CD8-positive, alpha-beta memory T cell (primary cell): ENCODE measurements around the gene OR2A25. TPM values are rescaled to one million over a fixed set of nuclear protein-coding genes. Genes with fewer than 3 reads are reported as not detected.
A peak's percentile ranks its signal among the peaks of the same experiment; 100 is the strongest.

Experiments
- CTCF ChIA-PET: fragments of 350-600 bp; sonication (Branson Sonifier 250); formaldehyde crosslinking; loops from one replicate; lab custom pipeline; 2021; ENCODE audit warnings: antibody characterized with exemption; lab: Charles Lee
- POLR2A ChIA-PET: fragments of 350-600 bp; sonication (Branson Sonifier 250); formaldehyde crosslinking; loops from one replicate; lab custom pipeline; 2021; ENCODE audit warnings: antibody characterized with exemption; lab: Charles Lee
- DNase-seq, 5 donors: peaks; one replicate each; pipeline versions ENCODE4 v3.0.0 to v3.0.0-alpha.2; 2020 to 2022; ENCODE audit warnings: mixed read lengths in 1 of 5
- H3K27ac ChIP-seq: one replicate; pipeline ENCODE4 v1.7.0; 2013; ENCODE audit warnings: low read depth, mild to moderate bottlenecking, low read length, moderate library complexity
- H3K27me3 ChIP-seq: 2 replicates; pipeline ENCODE4 v1.7.0; 2013; ENCODE audit warnings: low read length, mild to moderate bottlenecking; ENCODE audit not compliant: insufficient read depth, poor library complexity, severe bottlenecking
- H3K36me3 ChIP-seq: 2 replicates; pipeline ENCODE4 v1.7.0; 2013; ENCODE audit warnings: mild to moderate bottlenecking, low read length, moderate library complexity; ENCODE audit not compliant: insufficient read depth
- H3K4me1 ChIP-seq: 2 replicates; pipeline ENCODE4 v1.7.0; 2013; ENCODE audit warnings: mild to moderate bottlenecking, low read length, moderate library complexity; ENCODE audit not compliant: insufficient read depth
- H3K4me3 ChIP-seq: 2 replicates; pipeline ENCODE4 v1.7.0; 2013; ENCODE audit warnings: mild to moderate bottlenecking, low read length
- H3K9me3 ChIP-seq: 2 replicates; pipeline ENCODE4 v1.7.0; 2013; ENCODE audit warnings: mild to moderate bottlenecking, low read length
- H3K27ac Mint-ChIP-seq, 8 donors: one replicate each; pipeline ENCODE4 v1.8.0; 2020 to 2021; ENCODE audit warnings: mixed read lengths in 8 of 8, mild to moderate bottlenecking in 6 of 8, inconsistent platforms in 3 of 8, moderate library complexity in 3 of 8
- H3K27me3 Mint-ChIP-seq, 2 donors: one replicate each; pipeline ENCODE4 v1.8.0; 2020 to 2021; ENCODE audit warnings: mixed read lengths in 2 of 2, mild to moderate bottlenecking in 1 of 2, moderate library complexity in 1 of 2
- H3K36me3 Mint-ChIP-seq, 3 donors: one replicate each; pipeline ENCODE4 v1.8.0; 2020 to 2021; ENCODE audit warnings: mixed read lengths in 3 of 3, inconsistent platforms in 1 of 3, mild to moderate bottlenecking in 1 of 3
- H3K4me1 Mint-ChIP-seq, 3 donors: one replicate each; pipeline ENCODE4 v1.8.0; 2020 to 2021; ENCODE audit warnings: mixed read lengths in 3 of 3, inconsistent platforms in 1 of 3, mild to moderate bottlenecking in 1 of 3
- H3K4me3 Mint-ChIP-seq, 7 donors: one replicate each; pipeline ENCODE4 v1.8.0; 2020 to 2021; ENCODE audit warnings: mixed read lengths in 7 of 7, mild to moderate bottlenecking in 6 of 7, moderate library complexity in 4 of 7, inconsistent platforms in 2 of 7
- H3K9me3 Mint-ChIP-seq, 5 donors: one replicate each; pipeline ENCODE4 v1.8.0; 2020 to 2022; ENCODE audit warnings: mixed read lengths in 5 of 5, mild to moderate bottlenecking in 3 of 5, moderate library complexity in 2 of 5, inconsistent platforms in 1 of 5
- polyA plus RNA-seq: library from polyadenylated mRNA; unstranded; fragments of 300-500 nt; fragmentation: Illumina TruSeq; gene quantifications from one replicate; pipeline ENCODE4 v1.2.3, GENCODE V29; 2021
- total RNA-seq, 2 experiments: library from RNA; stranded (reverse); gene quantifications; one replicate each; pipeline ENCODE4 v1.2.3, GENCODE V29; 2021

Gene OR2A25
- total and polyA plus RNA-seq, 3 experiments from 2014 or later, result not detected

DNA sequence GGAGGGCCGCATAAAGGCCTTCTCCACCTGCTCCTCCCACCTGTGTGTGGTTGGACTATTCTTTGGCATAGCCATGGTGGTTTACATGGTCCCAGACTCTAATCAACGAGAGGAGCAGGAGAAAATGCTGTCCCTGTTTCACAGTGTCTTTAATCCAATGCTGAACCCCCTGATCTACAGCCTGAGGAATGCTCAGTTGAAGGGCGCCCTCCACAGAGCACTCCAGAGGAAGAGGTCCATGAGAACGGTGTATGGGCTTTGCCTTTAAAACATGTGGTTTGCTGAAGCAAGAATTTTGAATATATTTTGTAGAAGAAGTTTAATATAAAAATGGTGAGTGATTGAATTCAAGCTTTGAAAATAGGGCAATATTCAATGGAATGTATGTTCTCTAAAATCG lies 40.7 kb downstream of the OR2A25 start:
- Histone ChIP-seq H3K9me3 (no peaks in the 10 kb centered on the region), H3K4me1 (no peaks in the 10 kb centered on the region), H3K27me3 (no peaks in the 10 kb centered on the region), H3K4me3 (no peak overlapping the region), H3K36me3 (no peaks in the 10 kb centered on the region), H3K27ac (no peak overlapping the region)
- H3K9me3 Mint-ChIP-seq, result no peaks in the 10 kb centered on the region
- H3K27me3 Mint-ChIP-seq, result peaks cover 5 to 22% of the 10 kb centered on the region in 2 donors
- H3K36me3 Mint-ChIP-seq, result no peaks in the 10 kb centered on the region
- DNase-seq, result no peak
- no peak overlapping the region for H3K27ac Mint-ChIP-seq
- H3K4me3 Mint-ChIP-seq, result no peak overlapping the region
- ChIA-PET CTCF (no interaction called here), POLR2A (no interaction called here)
- no peaks in the 10 kb centered on the region for H3K4me1 Mint-ChIP-seq

DNA sequence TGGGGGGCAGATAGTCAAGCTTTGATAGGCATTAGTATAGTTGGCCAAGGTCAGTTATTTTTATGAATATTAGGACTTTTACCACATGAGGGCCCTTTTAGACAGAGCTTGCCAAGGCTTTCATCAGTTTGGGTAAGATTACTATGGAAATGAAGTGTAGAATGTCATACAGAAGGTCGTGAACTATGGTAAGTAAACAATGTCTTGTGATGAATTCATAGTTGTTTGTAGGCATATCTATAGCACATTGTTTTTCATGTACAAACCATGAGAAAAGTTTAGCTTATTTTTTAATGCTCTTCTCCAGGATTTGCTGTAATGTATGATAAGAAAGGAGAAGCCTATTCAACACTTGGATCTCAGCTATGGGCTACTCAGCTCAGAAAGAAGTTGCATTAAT lies 44.0 kb downstream of the OR2A25 start:
- CTCF ChIA-PET, result interaction anchor here (0.7 kb wide), 1 partner anchor 14 kb away, joined by 3 read pairs; no protein-coding TSS in a partner anchor
- Mint-ChIP-seq H3K36me3 (no peaks in the 10 kb centered on the region), H3K9me3 (peaks cover 0 to 3% (median 0%) of the 10 kb centered on the region in 5 donors), H3K4me1 (no peaks in the 10 kb centered on the region), H3K4me3 (no peak overlapping the region), H3K27ac (no peak overlapping the region), H3K27me3 (peaks cover 5 to 31% of the 10 kb centered on the region in 2 donors)
- no peaks in the 10 kb centered on the region for H3K4me1 ChIP-seq
- POLR2A ChIA-PET, result no interaction called here
- no peak overlapping the region for H3K27ac ChIP-seq
- H3K9me3 ChIP-seq, result no peaks in the 10 kb centered on the region
- no peaks in the 10 kb centered on the region for H3K27me3 ChIP-seq
- no peak for DNase-seq
- no peaks in the 10 kb centered on the region for H3K36me3 ChIP-seq
- H3K4me3 ChIP-seq, result no peak overlapping the region

DNA sequence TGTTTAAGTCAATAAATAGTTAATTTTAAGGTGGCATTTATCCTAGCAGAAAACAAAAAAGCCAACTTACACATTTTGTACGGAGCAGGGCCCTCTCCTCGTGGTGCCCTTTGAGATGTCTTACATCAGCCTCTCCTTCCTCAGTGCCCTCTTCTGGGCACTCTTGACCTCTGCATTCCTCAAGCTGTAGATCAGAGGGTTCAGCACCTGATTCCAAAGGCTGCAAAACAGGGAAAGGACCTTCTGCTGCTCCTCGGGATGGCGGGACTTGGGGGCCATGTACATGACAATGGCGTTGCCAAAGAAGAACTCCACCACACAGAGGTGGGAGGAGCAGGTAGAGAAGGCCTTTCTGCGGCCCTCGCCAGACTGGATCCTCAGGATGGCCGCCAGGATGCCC lies 48.7 kb downstream of the OR2A25 start:
- H3K27ac ChIP-seq, result no peak overlapping the region
- Mint-ChIP-seq H3K9me3 (peaks cover 0 to 4% (median 2%) of the 10 kb centered on the region in 5 donors), H3K27me3 (peaks cover 9 to 18% of the 10 kb centered on the region in 2 donors), H3K4me1 (no peaks in the 10 kb centered on the region), H3K27ac (no peak overlapping the region), H3K4me3 (no peak overlapping the region), H3K36me3 (no peaks in the 10 kb centered on the region)
- no peak for DNase-seq
- ChIA-PET CTCF (no interaction called here), POLR2A (no interaction called here)
- no peaks in the 10 kb centered on the region for H3K27me3 ChIP-seq
- H3K4me1 ChIP-seq, result no peaks in the 10 kb centered on the region
- no peak overlapping the region for H3K4me3 ChIP-seq
- no peaks in the 10 kb centered on the region for H3K36me3 ChIP-seq
- H3K9me3 ChIP-seq, result no peaks in the 10 kb centered on the region

DNA sequence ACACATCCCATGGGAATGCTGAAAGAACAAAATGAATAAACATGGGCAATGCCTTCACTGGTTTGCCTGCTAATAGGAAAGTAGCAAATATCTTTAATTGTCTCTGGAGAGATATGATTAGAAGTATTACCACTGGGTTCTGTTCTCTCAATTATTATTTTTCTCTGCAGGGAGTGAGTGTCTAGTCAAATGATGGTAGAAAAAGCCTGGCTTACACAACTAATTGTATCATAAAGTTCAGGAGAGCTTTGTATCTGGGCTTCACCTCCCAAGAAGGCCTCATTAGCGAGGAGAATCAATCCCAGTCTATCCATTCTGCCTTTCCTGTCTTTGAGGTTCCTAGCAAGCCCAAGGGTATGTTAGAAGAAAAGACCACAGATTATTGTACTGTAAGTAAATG lies 53.3 kb downstream of the OR2A25 start, which contains the start of gene OR2A14:
OR2A14 (plus strand) TSS at position 301 of the 400 bp plus-strand sequence. CDS start 5,937 bp downstream, outside the sequence.
- CTCF ChIA-PET, result no interaction called here
- H3K4me3 Mint-ChIP-seq, result no peak within 1 kb of the TSS
- Histone ChIP-seq H3K4me1 (no peaks in the 10 kb centered on the region), H3K27me3 (no peaks in the 10 kb centered on the region), H3K27ac (no peak within 1 kb of the TSS), H3K4me3 (no peak within 1 kb of the TSS), H3K9me3 (no peaks in the 10 kb centered on the region), H3K36me3 (no peaks in the 10 kb centered on the region)
- peaks cover 0 to 4% (median 2%) of the 10 kb centered on the region in 5 donors for H3K9me3 Mint-ChIP-seq
- peak within 1 kb of the TSS in 1 of 8 donors; percentile 11 for H3K27ac Mint-ChIP-seq
- DNase-seq, result no peak
- H3K36me3 Mint-ChIP-seq, result no peaks in the 10 kb centered on the region
- peaks cover 6 to 7% of the 10 kb centered on the region in 2 donors for H3K27me3 Mint-ChIP-seq
- H3K4me1 Mint-ChIP-seq, result no peaks in the 10 kb centered on the region
- POLR2A ChIA-PET, result no interaction called here

Other genes starting within 250 kb of the OR2A25 start
- gene TCAF1, start 167.6 kb upstream of the OR2A25 start, total RNA-seq, result 10 to 100 TPM; 11.8 to 13.6 TPM
- gene TCAF1, start 167.6 kb upstream of the OR2A25 start, polyA plus RNA-seq, result 15.0 TPM
- gene OR2F2, start 134.6 kb upstream of the OR2A25 start, total RNA-seq, result not detected
- not detected for gene OR2F2, start 134.6 kb upstream of the OR2A25 start, polyA plus RNA-seq
- not detected for gene OR2F1, start 115.0 kb upstream of the OR2A25 start, total RNA-seq
- gene OR2F1, start 115.0 kb upstream of the OR2A25 start, polyA plus RNA-seq, result not detected
- not detected for gene OR6B1, start 69.5 kb upstream of the OR2A25 start, total RNA-seq
- not detected for gene OR6B1, start 69.5 kb upstream of the OR2A25 start, polyA plus RNA-seq
- not detected for gene OR2A5, start 20.9 kb upstream of the OR2A25 start, total RNA-seq
- gene OR2A5, start 20.9 kb upstream of the OR2A25 start, polyA plus RNA-seq, result not detected
- not detected for gene OR2A12, start 16.5 kb downstream of the OR2A25 start, total RNA-seq
- not detected for gene OR2A12, start 16.5 kb downstream of the OR2A25 start, polyA plus RNA-seq
- not detected for gene OR2A2, start 39.8 kb downstream of the OR2A25 start, total RNA-seq
- gene OR2A2, start 39.8 kb downstream of the OR2A25 start, polyA plus RNA-seq, result not detected
- gene OR2A14, start 53.4 kb downstream of the OR2A25 start, total RNA-seq, result not detected
- not detected for gene OR2A14, start 53.4 kb downstream of the OR2A25 start, polyA plus RNA-seq
- 1 to 10 TPM; 1.4 to 1.8 TPM for gene CTAGE4, start 113.7 kb downstream of the OR2A25 start, total RNA-seq
- gene CTAGE4, start 113.7 kb downstream of the OR2A25 start, polyA plus RNA-seq, result 0.15 TPM
- gene ARHGEF35, start 126.0 kb downstream of the OR2A25 start, total RNA-seq, result 1 to 10 TPM; 4.0 to 5.3 TPM
- 1.6 TPM for gene ARHGEF35, start 126.0 kb downstream of the OR2A25 start, polyA plus RNA-seq
- gene OR2A42, start 169.8 kb downstream of the OR2A25 start, total RNA-seq, result not detected
- gene OR2A42, start 169.8 kb downstream of the OR2A25 start, polyA plus RNA-seq, result not detected
- 1 to 10 TPM; 1.1 to 1.7 TPM for gene OR2A7, start 195.0 kb downstream of the OR2A25 start, total RNA-seq
- 0.45 TPM for gene OR2A7, start 195.0 kb downstream of the OR2A25 start, polyA plus RNA-seq
- under 1 TPM; 0.58 to 0.77 TPM for gene CTAGE8, start 199.5 kb downstream of the OR2A25 start, total RNA-seq
- 0.60 TPM for gene CTAGE8, start 199.5 kb downstream of the OR2A25 start, polyA plus RNA-seq
- not detected for gene OR2A1, start 242.6 kb downstream of the OR2A25 start, total RNA-seq
- gene OR2A1, start 242.6 kb downstream of the OR2A25 start, polyA plus RNA-seq, result not detected